ENCODE results near the gene CCDC70.

The CCDC70 gene

DNA sequence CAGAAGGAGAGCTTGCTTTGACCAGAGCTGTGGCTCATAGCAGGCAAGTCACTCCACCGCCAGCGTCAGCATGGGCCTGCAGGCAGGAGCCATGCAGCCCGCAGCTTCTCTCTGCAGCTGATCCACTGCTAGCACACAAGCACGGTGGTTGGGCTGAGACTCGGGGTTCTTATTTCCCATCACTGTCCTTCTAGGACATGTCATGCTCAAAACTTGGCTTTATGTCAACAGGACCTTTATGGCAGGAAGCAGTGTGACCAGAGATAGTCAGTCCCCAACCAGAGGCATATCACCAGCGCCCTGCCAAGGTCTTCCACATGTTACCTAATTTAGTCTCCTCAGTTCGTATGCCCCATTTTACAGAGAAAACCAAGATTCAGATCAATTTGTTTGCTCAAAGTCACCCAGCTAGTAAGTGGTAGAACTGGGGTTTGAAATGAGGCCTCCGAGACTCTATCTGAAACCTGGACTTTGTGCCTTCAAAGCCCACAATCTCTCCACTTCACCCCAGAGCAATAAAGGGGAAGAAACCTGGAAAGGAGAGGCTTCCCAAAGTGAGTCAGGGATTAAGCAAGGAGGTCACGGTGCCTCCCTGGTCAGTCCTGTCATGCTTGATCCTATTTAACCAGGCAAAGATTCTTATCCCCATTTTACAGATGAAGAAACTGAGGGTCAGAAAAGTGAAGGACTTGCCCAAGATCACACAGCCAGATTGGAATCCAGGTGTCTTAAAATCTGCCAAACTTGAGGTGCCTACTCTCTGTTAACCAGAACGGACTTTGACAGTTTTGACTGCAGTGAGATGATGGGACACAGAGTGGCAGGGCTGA lies 21.8 kb upstream of the CCDC70 start:
- no peak for TF ChIP-seq GATA2 (IDR thresholded peaks at IDR 0.05; ENCODE audit: low read depth, low read length)
- no peak for TF ChIP-seq GATA3 (IDR thresholded peaks at IDR 0.05; ENCODE audit: low read depth, low read length)

DNA sequence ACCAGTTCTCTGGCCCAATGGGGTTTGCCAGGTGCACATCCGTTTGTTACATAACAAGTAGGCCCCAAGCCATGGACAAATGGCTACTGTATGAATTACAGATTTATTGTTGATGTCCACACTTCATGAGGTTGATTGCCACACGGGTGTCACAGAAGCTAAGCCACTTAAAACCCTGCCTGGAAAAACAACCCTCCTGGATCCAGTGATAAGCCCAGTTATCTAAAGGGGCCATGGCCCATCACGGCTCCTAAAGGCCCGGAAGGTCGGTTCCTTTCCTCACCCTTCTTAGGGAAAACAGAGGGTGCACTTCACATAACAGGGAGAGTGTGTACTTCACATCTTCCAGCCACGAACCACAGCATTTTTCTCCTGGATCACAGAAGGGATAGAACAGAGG lies 20.9 kb upstream of the CCDC70 start:
- no peak for TF ChIP-seq GATA2 (IDR thresholded peaks at IDR 0.05; ENCODE audit: low read depth, low read length)
- no peak for TF ChIP-seq GATA3 (IDR thresholded peaks at IDR 0.05; ENCODE audit: low read depth, low read length)

DNA sequence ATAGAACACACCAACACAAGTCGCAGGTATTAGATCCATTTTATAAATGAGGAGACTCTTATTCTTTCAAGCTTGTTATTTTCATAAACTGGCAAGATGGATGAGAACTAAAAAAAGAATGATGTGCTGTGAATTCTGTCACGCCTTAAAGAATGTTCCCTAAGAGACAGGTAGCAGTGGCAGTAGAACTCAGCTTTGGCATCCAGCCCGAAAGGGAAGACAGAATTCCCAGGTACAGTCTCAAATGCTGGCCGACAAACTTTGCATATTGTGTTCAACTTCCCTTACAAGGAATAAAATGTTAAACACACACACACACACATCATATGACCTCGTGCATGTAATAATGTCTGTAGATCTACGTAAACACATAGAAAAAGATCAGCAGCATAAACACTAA lies 20.0 kb upstream of the CCDC70 start:
- TF ChIP-seq GATA3 (IDR thresholded peaks at IDR 0.05; ENCODE audit: low read depth, low read length), result no peak
- TF ChIP-seq GATA2 (IDR thresholded peaks at IDR 0.05; ENCODE audit: low read depth, low read length), result no peak

DNA sequence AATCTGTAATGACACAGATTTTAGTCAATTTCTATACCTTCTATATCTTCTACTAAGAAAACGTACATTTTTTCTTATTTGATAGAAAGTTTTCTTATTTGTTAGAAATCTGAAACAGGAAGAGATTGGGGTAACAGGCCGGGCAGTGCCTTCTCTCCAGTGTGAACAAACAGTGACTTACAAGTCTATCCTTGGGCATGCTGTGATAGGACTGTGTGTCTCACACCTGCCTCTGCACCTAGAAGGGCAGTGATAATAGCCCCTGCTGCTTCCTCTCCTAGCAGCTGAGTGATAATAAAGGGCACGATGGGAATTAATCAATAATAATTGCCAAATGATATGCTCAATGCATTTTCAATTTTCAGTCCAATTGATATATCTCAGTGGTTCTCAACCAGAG lies 18.2 kb upstream of the CCDC70 start:
- TF ChIP-seq GATA2 (IDR thresholded peaks at IDR 0.05; ENCODE audit: low read depth, low read length) (no peak), GATA3 (IDR thresholded peaks at IDR 0.05; ENCODE audit: low read depth, low read length) (no peak)

GRCh38 chr13:51844862-51845573 lies 16.8 kb upstream of the CCDC70 start, which contains the start of gene TMEM272:
TMEM272 (minus strand) TSS chr13:51845177; CDS start chr13:51838530, 6,647 bp downstream.
- TF ChIP-seq GATA3 (IDR thresholded peaks at IDR 0.05; ENCODE audit: low read depth, low read length), result no peak
- TF ChIP-seq GATA2 (IDR thresholded peaks at IDR 0.05; ENCODE audit: low read depth, low read length), result no peak

DNA sequence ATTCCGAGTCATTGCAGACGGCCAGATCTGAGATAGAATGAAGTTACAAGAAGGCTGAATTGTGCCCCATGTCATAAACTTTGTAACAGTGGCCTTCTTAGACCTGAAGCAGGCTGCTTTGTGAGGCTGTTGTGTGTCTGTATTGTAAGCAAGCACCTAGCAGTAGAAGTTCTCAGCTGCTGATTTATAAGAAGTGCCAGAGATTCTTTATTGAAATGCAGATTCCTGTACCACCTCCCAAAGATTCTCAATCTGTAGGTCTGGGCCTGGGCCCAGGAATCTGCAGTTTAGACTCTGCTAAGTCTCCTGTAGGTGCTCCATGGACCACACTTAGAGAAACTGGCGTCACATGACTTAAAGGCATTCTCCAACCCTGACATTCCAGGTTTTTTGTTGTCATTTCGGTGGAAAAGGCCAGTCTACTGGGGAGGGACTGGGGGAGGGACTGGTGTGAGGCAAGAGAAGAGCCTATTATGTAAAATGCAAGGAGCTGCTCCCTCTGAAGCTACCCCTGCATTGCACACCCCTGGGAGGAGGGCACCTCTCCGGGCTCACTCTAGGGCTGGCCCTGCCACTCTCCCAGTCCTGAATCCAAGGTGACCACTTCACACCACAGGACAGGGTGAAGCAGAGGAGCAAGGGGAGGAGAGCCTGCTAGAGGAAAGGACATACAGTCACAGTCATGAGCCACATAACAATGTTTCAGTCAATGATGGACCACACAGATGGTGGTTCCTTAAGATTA lies 16.0 kb upstream of the CCDC70 start:
- no peak for TF ChIP-seq GATA3 (IDR thresholded peaks at IDR 0.05; ENCODE audit: low read depth, low read length)
- no peak for TF ChIP-seq GATA2 (IDR thresholded peaks at IDR 0.05; ENCODE audit: low read depth, low read length)

DNA sequence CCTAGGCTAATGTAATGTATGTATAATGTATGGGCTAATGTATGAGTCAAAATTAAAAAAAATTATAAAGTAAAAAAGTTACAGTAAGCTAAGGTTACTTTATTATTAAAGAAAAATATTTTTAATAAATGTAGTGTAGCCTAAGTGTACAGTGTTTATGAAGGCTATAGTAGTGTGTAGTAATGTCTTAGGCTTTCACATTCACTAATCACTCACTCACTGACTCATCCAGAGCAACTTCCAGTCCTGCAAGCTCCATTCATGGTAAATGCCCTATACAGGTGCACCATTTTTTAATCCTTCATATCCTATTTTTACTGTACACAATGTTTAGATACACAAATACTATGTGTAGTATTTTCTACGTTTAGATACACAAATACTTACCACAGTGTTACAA lies 15.0 kb upstream of the CCDC70 start:
- no peak for TF ChIP-seq GATA3 (IDR thresholded peaks at IDR 0.05; ENCODE audit: low read depth, low read length)
- TF ChIP-seq GATA2 (IDR thresholded peaks at IDR 0.05; ENCODE audit: low read depth, low read length), result no peak

DNA sequence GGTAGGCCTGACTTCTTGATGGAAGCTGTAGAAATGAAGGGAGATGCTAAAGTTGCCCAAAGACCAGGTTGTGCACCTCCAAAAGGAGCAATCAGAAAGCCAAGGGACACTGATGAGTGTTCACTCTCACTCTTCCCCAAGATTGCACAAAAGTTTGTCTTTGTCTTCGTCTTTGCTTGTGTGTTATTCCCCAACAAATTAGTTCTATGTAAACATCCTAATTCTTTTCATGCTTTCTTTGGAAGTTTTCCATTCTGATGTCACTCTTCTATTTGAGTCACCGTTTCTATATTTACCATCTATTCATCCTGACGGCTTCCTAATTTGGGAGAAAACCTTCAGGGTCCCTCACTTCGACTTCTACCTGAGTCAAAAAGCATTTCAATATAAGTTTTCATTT lies 13.1 kb upstream of the CCDC70 start:
- TF ChIP-seq GATA3 (IDR thresholded peaks at IDR 0.05; ENCODE audit: low read depth, low read length), result no peak
- TF ChIP-seq GATA2 (IDR thresholded peaks at IDR 0.05; ENCODE audit: low read depth, low read length), result no peak

- no peak for TF ChIP-seq GATA3 (IDR thresholded peaks at IDR 0.05; ENCODE audit: low read depth, low read length)
- TF ChIP-seq GATA2 (IDR thresholded peaks at IDR 0.05; ENCODE audit: low read depth, low read length), result no peak
Observed at GRCh38 chr13:51849145-51850101, 12.3 kb upstream of the CCDC70 start.

GRCh38 chr13:51856027-51856736 lies 5.6 kb upstream of the CCDC70 start:
- TF ChIP-seq GATA2 (IDR thresholded peaks at IDR 0.05; ENCODE audit: low read depth, low read length) (no peak), GATA3 (IDR thresholded peaks at IDR 0.05; ENCODE audit: low read depth, low read length) (no peak)

DNA sequence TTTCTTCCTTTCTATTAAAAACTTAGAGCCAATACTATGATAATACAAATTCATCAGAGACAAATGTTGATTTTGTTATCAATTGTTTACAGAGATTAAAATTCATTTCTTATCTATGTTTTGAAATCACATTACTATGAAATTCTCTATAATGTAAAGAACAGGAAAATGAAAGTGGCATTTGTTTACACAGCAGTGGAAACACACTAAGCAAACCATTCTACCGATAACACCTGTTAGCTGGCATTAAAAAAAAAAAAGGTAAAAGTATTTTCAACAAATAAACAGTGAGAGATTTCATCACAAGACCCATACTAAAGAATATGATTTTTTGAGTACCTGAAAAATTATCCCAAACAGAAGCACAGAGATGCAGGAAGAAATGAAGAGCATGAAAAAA lies 4.8 kb upstream of the CCDC70 start:
- TF ChIP-seq GATA2 (IDR thresholded peaks at IDR 0.05; ENCODE audit: low read depth, low read length) (no peak), GATA3 (IDR thresholded peaks at IDR 0.05; ENCODE audit: low read depth, low read length) (no peak)

DNA sequence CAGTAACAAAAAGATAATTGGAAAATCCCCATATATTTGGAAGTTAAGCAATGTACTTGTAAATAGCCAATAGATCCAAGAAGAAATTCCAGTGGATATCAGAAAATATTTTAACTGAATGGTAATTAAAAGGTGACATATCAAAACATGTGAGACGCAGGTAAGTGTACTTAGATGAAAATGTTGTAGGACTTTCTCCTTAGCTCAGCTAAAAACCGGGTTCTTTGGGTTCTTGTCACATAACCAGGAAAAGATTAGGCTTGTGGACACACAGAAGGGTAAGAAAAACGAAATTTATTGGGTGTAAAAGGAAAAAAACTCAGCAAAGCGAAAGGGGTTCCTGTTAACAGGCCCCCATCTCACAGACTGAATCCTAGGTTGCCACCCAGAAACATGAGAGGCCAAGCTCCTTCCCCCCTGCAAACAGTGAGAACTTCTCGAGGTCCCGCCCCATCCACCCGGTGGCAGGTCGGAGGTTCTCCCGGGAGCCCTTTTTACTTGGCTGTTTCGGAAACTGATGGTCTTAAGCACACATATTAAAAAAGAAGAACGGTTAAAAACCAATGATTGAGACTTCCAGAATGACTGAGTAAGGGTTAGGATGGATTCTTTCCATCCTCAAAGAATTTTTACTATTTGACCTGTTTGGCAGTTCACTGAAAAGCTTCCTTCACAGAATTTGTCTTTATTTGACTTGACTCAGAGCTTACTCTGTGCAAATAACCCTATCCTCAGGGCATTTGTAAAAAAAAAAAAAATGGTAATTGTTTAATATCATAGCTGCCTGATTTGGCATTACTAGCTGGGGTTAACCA lies 3.1 kb upstream of the CCDC70 start:
- TF ChIP-seq GATA3 (IDR thresholded peaks at IDR 0.05; ENCODE audit: low read depth, low read length) (no peak), GATA2 (IDR thresholded peaks at IDR 0.05; ENCODE audit: low read depth, low read length) (no peak)

Data from SH-SY5Y (cell line).